ENCODE results near the gene RHPN2. TPM values are rescaled to one million over a fixed set of nuclear protein-coding genes. Genes with fewer than 3 reads are reported as not detected.
"Not testable (repeated sequence)": the region's sequence is repeated elsewhere in the genome, so short reads cannot be mapped to it uniquely, and the experiment has no call there.

Gene RHPN2
- total RNA-seq, 4 donors from 2014 or later, result under 0.01 to 10.6 (median 5.1) TPM

- peaks cover 5 to 8% of the 10 kb centered on the region in 2 donors for H3K4me1 ChIP-seq
- TF ChIP-seq POLR2A (IDR thresholded peaks at IDR 0.05) (no peak), CTCF (IDR thresholded peaks at IDR 0.05) (no peak)
- no peaks in the 10 kb centered on the region for H3K36me3 ChIP-seq
- no peaks in the 10 kb centered on the region for H3K27me3 ChIP-seq
- peak overlapping the region; percentile 50 to 73 for H3K27ac ChIP-seq
- no peak for DNase-seq
- intact Hi-C loops (cut with DNase I; ENCODE audit: low total_unique reads), result loop anchor here (10.0 kb wide), 1 partner anchor 114 kb away; the partner anchor contains the start of gene GPATCH1
- no peaks in the 10 kb centered on the region for H3K9me3 ChIP-seq
- peak overlapping the region; percentile 58 to 87 for H3K4me3 ChIP-seq
These were observed 93.6 kb downstream of the RHPN2 start for GRCh38 chr19:32971012-32971595.

- Histone ChIP-seq H3K36me3 (no peaks in the 10 kb centered on the region), H3K27ac (no peak overlapping the region), H3K27me3 (no peaks in the 10 kb centered on the region), H3K4me3 (no peak overlapping the region), H3K4me1 (peaks cover 5 to 8% of the 10 kb centered on the region in 2 donors), H3K9me3 (no peaks in the 10 kb centered on the region)
- intact Hi-C loops (cut with DNase I; ENCODE audit: low total_unique reads), result no loop called here
- TF ChIP-seq POLR2A (IDR thresholded peaks at IDR 0.05), result no peak
- no peak for TF ChIP-seq CTCF (IDR thresholded peaks at IDR 0.05)
- no peak for DNase-seq
These were observed 95.1 kb downstream of the RHPN2 start for GRCh38 chr19:32969549-32969948.

GRCh38 chr19:32966750-32967149 lies 97.9 kb downstream of the RHPN2 start:
- Histone ChIP-seq H3K4me1 (peaks cover 5 to 8% of the 10 kb centered on the region in 2 donors), H3K27me3 (no peaks in the 10 kb centered on the region), H3K36me3 (no peaks in the 10 kb centered on the region), H3K27ac (no peak overlapping the region), H3K4me3 (no peak overlapping the region), H3K9me3 (no peaks in the 10 kb centered on the region)
- intact Hi-C loops (cut with DNase I; ENCODE audit: low total_unique reads), result no loop called here
- DNase-seq, result no peak
- TF ChIP-seq POLR2A (IDR thresholded peaks at IDR 0.05) (no peak), CTCF (IDR thresholded peaks at IDR 0.05) (no peak)

GRCh38 chr19:32945260-32945659 lies 119.4 kb downstream of the RHPN2 start:
- intact Hi-C loops (cut with DNase I; ENCODE audit: low total_unique reads), result no loop called here
- no peak for TF ChIP-seq CTCF (IDR thresholded peaks at IDR 0.05)
- no peak for TF ChIP-seq POLR2A (IDR thresholded peaks at IDR 0.05)
- DNase-seq, result no peak

GRCh38 chr19:32941273-32941672 lies 123.4 kb downstream of the RHPN2 start:
- H3K36me3 ChIP-seq; intact Hi-C loops (cut with DNase I; ENCODE audit: low total_unique reads); H3K27ac ChIP-seq; H3K4me1 ChIP-seq; H3K9me3 ChIP-seq; H3K4me3 ChIP-seq; DNase-seq; H3K27me3 ChIP-seq: not testable (repeated sequence)

More at GRCh38 chr19:32945260-32945659, 119.4 kb downstream of the RHPN2 start:
- Histone ChIP-seq H3K36me3 (no peaks in the 10 kb centered on the region), H3K27ac (no peak overlapping the region), H3K9me3 (no peaks in the 10 kb centered on the region), H3K27me3 (no peaks in the 10 kb centered on the region), H3K4me3 (no peak overlapping the region), H3K4me1 (no peaks in the 10 kb centered on the region)

- Histone ChIP-seq H3K27ac (no peak overlapping the region), H3K36me3 (no peaks in the 10 kb centered on the region), H3K4me1 (no peaks in the 10 kb centered on the region), H3K27me3 (no peaks in the 10 kb centered on the region), H3K9me3 (no peaks in the 10 kb centered on the region), H3K4me3 (no peak overlapping the region)
- no peak for TF ChIP-seq CTCF (IDR thresholded peaks at IDR 0.05)
- no peak for TF ChIP-seq POLR2A (IDR thresholded peaks at IDR 0.05)
- DNase-seq, result no peak
- intact Hi-C loops (cut with DNase I; ENCODE audit: low total_unique reads), result no loop called here
These were observed 128.6 kb downstream of the RHPN2 start for GRCh38 chr19:32936065-32936464.

Data from uterus (tissue), 4 donors.